Stimulated activated CD8-positive, alpha-beta memory T cell treated with anti-CD3 and anti-CD28 coated beads, Interleukin-4, amount 100 ng/mL, for 24 hours (primary cell): ENCODE data around the gene SUPT5H.
"Not testable (repeated sequence)": the region's sequence is repeated elsewhere in the genome, so short reads cannot be mapped to it uniquely, and the experiment has no call there.

Source experiments
- DNase-seq: peaks from one replicate; pipeline ENCODE4 v3.0.0-alpha.2; 2020; ENCODE audit warnings: low read depth

Gene SUPT5H

GRCh38 chr19:39467941-39468340 is 22.6 kb downstream of the SUPT5H start:
- no peak for DNase-seq

- DNase-seq = no peak
These were observed 23.7 kb downstream of the SUPT5H start for GRCh38 chr19:39469036-39469435.

DNA sequence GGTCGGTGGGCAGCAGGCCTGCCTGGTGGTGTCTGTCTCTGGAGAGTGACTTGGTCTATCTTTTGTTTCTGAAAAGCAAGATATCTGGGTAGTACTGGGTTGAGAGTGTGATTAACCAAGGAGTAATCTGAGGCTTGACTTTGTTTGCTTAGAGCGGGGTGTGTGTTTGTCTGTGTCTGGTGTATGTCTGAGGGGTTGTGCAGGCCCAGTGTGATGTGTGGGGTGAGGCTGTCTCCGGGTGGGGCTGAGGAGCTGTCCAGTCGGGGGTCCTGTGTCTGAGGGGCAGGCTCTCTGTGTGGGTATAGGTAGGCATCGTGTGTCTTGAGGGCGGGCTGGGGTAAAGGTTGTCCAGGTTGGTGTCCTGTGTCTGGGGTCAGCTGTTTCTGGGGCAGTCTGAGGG is 24.2 kb downstream of the SUPT5H start:
- DNase-seq = no peak

DNA sequence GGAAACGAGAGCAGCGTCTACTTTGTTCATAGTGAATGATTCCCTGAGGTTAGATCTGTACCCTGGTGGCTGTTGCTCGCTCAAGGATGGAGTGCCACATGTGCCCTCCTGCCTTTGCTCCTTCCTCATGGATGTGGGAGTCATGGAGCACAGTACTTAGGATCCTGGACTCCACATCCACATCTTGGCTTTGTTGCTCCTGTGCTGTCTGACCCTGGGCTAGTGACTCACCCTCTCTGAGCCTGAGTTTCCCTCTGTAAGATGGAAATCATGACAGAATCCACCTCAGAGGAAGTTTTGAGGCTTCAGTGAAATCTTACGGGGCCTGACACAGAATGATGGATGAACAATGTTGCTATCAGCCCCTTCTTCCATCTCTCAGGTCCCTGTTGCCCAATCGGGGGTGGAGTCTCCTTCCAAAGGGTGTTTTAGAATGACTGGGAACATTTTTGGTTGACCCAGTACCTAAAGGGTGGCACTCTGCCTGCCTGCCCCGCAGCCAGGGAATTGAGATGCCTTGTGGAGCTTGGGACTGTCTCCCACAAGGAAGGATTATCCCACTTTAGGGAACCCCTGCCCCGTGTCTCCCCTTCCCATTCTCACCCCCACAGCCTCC is 25.4 kb downstream of the SUPT5H start:
- DNase-seq = no peak

GRCh38 chr19:39471756-39472536 is 26.6 kb downstream of the SUPT5H start:
- DNase-seq = no peak

DNA sequence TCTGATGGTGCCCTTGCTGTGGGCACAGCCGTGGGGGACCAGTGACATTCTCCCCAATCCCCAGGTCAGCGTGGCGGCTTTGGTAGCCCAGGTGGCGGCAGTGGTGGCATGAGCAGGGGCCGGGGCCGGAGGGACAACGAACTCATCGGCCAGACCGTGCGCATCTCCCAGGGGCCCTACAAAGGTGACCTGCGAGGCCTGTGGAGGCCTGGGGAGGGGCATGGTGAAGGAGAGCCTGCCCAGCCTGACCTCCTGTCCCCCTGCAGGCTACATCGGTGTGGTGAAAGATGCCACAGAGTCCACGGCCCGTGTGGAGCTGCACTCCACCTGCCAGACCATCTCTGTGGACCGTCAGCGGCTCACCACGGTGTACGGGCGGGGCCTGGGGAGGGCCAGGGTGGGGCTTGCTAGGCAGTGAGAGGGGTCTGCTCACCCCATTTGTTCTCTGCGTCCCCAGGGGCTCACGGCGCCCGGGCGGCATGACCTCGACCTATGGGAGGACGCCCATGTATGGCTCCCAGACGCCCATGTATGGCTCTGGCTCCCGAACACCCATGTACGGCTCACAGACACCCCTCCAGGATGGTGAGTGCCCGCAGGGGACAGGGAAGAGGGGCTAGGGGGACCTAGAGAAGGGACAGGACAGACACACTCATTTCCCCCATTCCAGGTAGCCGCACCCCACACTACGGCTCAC is 27.5 kb downstream of the SUPT5H start:
- DNase-seq = no peak

DNA sequence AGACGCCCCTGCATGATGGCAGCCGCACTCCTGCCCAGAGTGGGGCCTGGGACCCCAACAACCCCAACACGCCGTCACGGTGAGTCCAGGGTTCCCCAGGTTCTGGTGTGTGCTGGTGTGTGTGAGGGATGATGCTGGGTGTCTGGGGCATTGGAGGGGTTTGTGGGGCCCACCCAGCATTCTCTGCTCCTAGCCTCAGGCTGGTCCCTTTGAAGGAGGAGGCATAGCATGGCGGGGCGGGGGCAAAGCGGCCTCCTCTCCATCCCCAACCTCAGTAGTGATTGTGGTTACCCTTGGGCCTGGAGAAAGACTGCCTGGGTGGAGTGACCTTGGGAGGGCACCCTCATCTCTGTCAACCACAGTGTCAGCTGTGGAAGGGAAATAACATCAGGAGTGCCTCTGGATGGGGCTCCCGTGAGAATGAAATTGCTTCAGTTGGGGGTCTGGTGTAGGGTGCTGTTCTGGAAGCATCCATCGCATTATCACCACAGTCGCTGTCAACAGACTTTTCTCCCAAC is 28.1 kb downstream of the SUPT5H start:
- no peak for DNase-seq

GRCh38 chr19:39474139-39474620 is 28.8 kb downstream of the SUPT5H start:
- peak; percentile 56 for DNase-seq

DNA sequence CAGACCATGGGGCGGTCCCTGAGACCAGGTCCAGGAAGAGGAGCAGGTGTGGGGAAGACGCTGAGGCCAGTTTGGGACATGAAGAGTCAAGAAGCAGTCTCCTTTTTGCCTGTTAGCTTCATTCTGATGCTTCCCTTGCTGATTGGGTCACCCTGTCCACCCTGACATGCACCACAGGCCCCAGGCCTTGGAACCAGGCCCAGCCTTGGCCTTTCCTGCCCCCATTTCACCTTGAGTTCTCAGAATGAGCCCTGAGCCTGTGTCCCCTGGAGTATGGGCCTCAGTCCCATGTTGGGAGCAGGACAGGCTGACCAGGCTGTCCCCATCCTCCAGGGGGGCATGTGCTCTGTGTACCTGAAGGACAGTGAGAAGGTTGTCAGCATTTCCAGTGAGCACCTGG is 30.4 kb downstream of the SUPT5H start:
- no peak for DNase-seq

DNA sequence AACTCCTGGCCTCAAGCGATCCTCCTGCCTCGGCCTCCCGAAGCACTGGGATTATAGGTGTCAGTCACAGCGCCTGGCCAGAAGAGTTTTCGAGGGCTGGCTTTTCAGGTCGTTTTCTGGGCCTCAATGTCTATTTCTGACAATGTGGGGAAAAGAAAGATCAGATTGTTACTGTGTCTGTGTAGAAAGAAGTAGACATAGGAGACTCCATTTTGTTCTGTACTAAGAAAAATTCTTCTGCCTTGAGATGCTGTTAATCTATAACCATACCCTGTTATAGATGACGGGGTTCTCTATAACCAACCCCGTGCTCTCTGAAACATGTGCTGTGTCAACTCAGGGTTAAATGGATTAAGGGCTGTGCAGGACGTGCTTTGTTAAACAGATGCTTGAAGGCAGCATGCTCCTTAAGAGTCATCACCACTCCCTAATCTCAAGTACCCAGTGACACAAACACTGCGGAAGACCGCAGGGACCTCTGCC is 34.0 kb downstream of the SUPT5H start:
- DNase-seq = not testable (repeated sequence)

GRCh38 chr19:39479916-39480315 is 34.5 kb downstream of the SUPT5H start:
- DNase-seq = no peak

- peak; percentile 98 for DNase-seq
These were observed 35.2 kb downstream of the SUPT5H start, which contains the start of gene TIMM50 for GRCh38 chr19:39480337-39481228. Gene TIMM50, plus strand, starts transcription at chr19:39480838. Its CDS starts 16 bp downstream, at chr19:39480854.

DNA sequence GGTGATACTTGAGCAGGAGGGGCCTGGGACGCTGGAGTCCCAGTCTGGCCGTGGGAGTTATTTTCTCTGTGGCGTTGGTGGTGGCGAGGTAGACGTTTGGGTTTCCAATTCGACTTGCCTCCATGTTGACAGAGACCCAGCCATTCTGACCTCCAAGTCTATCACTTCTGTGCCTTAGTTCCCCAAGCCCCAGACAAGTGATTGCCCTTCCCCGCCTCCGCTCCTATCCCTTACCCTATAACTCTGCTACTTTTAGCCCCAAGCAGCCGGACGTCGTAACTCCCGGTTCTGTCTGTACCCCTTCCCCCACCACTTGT is 35.8 kb downstream of the SUPT5H start:
- DNase-seq = no peak

GRCh38 chr19:39481676-39482075 is 36.3 kb downstream of the SUPT5H start:
- DNase-seq = no peak

DNA sequence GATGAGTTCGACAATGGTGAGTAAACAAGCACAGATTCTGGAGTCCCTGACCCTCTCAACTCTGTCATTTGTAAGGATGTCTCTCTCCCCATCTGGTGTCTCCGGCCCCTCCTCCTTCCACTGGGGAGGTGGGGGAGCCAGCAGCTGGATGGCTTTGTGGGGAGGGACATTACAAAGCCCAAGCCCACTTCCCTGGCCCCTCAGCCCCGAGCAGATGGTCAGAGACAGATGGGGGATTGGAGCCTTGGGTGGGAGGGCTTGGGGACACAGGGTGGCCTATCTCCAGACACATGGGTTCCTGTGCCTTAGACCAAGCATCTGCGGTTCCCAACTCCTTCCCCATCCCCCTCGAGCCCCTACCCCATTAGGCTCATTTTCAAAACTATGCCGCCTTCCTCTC is 37.8 kb downstream of the SUPT5H start:
- no peak for DNase-seq

DNA sequence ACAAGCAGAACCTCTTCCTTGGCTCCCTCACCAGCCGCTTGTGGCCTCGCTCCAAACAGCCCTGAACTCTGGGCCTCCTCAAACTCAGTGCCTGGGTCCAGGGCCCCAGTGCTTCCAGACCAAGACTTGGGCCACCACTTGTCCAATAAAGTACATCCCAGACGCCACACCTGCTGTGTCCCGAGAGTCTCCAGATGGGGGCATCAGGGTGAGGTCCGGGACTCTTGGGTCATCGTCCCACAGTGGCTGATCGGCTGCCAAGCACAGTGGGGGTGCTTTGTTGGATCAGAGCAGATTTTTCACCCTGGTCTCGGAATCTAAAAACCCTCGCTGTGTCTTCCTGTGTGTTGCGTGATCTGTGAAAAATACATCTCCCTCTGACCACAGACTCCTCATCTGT is 44.4 kb downstream of the SUPT5H start:
- no peak for DNase-seq

DNA sequence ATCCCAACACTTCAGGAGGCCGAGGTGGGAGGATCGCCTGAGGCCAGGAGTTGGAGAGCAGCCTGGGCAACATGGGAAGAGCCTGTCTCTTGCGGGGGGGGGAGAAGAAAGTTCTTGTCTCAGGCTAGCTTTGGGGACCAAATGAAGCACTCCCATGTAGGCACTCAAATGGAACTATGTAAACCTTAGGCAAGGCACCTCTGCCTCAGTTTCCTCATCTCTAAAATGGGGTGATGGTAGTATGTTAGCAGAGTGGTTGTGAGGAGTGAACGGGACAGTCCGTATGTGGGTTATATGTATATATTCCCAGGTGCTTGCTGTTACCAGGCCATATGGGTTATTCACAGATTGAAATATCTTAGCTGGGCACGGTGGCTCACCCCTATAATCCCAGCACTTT is 46.8 kb downstream of the SUPT5H start:
- no peak for DNase-seq

- DNase-seq = no peak
These were observed 47.4 kb downstream of the SUPT5H start for GRCh38 chr19:39492788-39493187.

DNA sequence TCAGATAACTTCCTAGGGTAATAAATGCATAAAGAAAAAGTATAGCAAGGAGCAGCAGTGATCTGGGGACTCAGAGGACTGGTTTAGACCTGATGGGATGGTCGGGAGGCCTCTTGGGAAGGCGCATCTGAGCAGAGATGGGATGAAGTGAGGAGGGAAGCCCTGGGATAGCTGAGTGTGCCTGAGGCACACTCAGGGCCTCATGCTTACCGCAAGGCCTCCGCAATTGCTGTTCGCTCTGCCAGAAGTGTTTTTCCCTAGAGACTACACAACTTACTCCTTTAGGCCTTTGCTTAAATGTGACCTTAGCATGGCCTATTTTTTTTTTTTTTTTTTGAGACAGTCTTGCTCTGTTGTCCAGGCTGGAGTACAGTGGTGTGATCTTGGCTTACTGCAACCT is 49.3 kb downstream of the SUPT5H start:
- DNase-seq = no peak

DNA sequence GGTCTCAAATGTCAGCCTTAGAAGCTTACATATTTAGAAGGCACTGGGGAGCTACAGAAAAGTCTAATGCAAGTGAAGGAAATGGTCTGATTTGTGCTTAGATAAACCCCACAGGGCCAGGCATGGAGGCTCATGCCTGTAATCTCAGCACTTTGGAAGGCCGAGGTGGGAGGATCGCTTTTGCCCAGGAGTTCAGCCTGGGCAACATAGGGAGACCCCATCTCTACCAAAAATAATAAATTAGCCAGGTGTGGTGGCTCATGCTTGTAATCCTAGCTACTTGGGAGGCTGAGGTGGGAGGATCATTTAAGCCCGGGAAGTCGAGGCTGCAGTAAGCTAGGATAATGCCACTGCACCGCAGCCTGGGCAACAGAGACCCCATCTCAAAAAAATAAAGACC is 50.7 kb downstream of the SUPT5H start:
- no peak for DNase-seq

GRCh38 chr19:39497701-39497995 is 52.3 kb downstream of the SUPT5H start:
- DNase-seq = no peak
